Measurements from ENCODE around the gene SNAI3. TPM values are rescaled to one million over a fixed set of nuclear protein-coding genes. Genes with fewer than 3 reads are reported as not detected.

Gene SNAI3
- total RNA-seq, 2 donors from 2014 or later, result 0.27 TPM; not detected in 1

- no peak for ATAC-seq (ENCODE audit: insufficient number of reproducible peaks, low FRiP score, low read depth)
- H3K4me3 ChIP-seq, result no peak overlapping the region
- no peaks in the 10 kb centered on the region for H3K4me1 ChIP-seq (ENCODE audit: control insufficient read depth in 1 of 2, low read depth in 2 of 2)
- H3K27ac ChIP-seq, result no peak overlapping the region
- peaks cover 57% of the 10 kb centered on the region for H3K36me3 ChIP-seq
- H3K9me3 ChIP-seq, result no peaks in the 10 kb centered on the region
- DNase-seq (ENCODE audit: low spot score), result no peak
- no peak for TF ChIP-seq CTCF (IDR thresholded peaks at IDR 0.05)
- H3K27me3 ChIP-seq (replicated peaks; ENCODE audit: insufficient read depth), result no peaks in the 10 kb centered on the region
Observed at GRCh38 chr16:88724855-88725555, 38.7 kb upstream of the SNAI3 start.

- no peak for TF ChIP-seq CTCF (IDR thresholded peaks at IDR 0.05)
- no peak for ATAC-seq (ENCODE audit: insufficient number of reproducible peaks, low FRiP score, low read depth)
- Histone ChIP-seq H3K27ac (no peak overlapping the region), H3K9me3 (no peaks in the 10 kb centered on the region), H3K36me3 (peaks cover 66% of the 10 kb centered on the region), H3K4me1 (ENCODE audit: control insufficient read depth in 1 of 2, low read depth in 2 of 2) (no peaks in the 10 kb centered on the region), H3K4me3 (no peak overlapping the region), H3K27me3 (replicated peaks; ENCODE audit: insufficient read depth) (no peaks in the 10 kb centered on the region)
- no peak for DNase-seq (ENCODE audit: low spot score)
Observed at GRCh38 chr16:88723911-88724310, 37.6 kb upstream of the SNAI3 start.

- no peaks in the 10 kb centered on the region for H3K9me3 ChIP-seq
- no peak for TF ChIP-seq CTCF (IDR thresholded peaks at IDR 0.05)
- H3K4me1 ChIP-seq (ENCODE audit: control insufficient read depth in 1 of 2, low read depth in 2 of 2), result no peaks in the 10 kb centered on the region
- H3K36me3 ChIP-seq, result peaks cover 70% of the 10 kb centered on the region
- ATAC-seq (ENCODE audit: insufficient number of reproducible peaks, low FRiP score, low read depth) (no peak), DNase-seq (ENCODE audit: low spot score) (no peak)
- no peak overlapping the region for H3K4me3 ChIP-seq
- H3K27ac ChIP-seq, result no peak overlapping the region
- H3K27me3 ChIP-seq (replicated peaks; ENCODE audit: insufficient read depth), result no peaks in the 10 kb centered on the region
Observed at GRCh38 chr16:88723507-88723887, 37.2 kb upstream of the SNAI3 start.

DNA sequence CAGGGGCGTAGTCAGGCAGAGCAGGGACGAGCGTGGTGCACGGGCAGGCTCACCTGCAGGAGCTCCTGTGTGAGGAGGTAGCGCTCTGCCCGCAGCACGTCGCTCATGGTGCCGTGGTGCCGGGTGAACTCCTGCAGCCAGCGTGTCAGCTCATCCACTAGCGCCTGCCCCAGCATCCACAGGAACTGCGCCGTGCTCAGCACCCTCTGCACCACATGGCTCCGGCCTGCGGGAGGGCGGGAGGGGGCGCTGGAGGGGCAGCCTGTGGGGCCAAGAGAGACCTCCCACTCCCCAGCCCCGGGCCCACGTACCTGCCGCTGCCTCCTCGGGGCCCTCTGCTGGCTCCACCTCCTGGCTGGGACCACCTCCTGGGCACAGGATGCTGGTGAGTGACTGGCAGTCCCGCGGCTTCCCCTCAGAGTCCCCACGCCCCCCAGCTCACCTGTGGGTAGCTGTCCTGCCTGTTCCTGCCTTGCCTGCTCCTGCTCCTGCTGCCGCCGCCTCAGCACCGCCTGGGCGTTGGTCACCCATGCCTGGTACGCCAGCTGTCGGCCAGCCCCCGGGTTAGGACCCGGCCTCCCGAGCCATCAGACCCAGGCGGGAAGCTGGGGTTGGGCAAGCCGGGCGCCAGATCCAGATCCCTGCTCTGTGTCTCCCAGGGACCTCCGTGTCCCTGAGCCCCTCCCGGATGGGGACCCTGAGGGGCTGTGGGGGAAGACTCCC, 36.6 kb upstream of the SNAI3 start:
- Histone ChIP-seq H3K4me1 (ENCODE audit: control insufficient read depth in 1 of 2, low read depth in 2 of 2) (no peaks in the 10 kb centered on the region), H3K4me3 (no peak overlapping the region), H3K27ac (no peak overlapping the region), H3K9me3 (no peaks in the 10 kb centered on the region), H3K27me3 (replicated peaks; ENCODE audit: insufficient read depth) (no peaks in the 10 kb centered on the region), H3K36me3 (peaks cover 74% of the 10 kb centered on the region)
- DNase-seq (ENCODE audit: low spot score) (no peak), ATAC-seq (ENCODE audit: insufficient number of reproducible peaks, low FRiP score, low read depth) (no peak)
- no peak for TF ChIP-seq CTCF (IDR thresholded peaks at IDR 0.05)

- no peak for DNase-seq (ENCODE audit: low spot score)
- ATAC-seq (ENCODE audit: insufficient number of reproducible peaks, low FRiP score, low read depth), result no peak
- Histone ChIP-seq H3K27me3 (replicated peaks; ENCODE audit: insufficient read depth) (no peaks in the 10 kb centered on the region), H3K4me3 (no peak overlapping the region), H3K4me1 (ENCODE audit: control insufficient read depth in 1 of 2, low read depth in 2 of 2) (no peaks in the 10 kb centered on the region), H3K9me3 (no peaks in the 10 kb centered on the region), H3K27ac (no peak overlapping the region), H3K36me3 (peaks cover 71% of the 10 kb centered on the region)
- no peak for TF ChIP-seq CTCF (IDR thresholded peaks at IDR 0.05)
Observed at GRCh38 chr16:88721815-88722755, 35.8 kb upstream of the SNAI3 start.
